Rectal smooth muscle tissue (tissue), 1 donor: ENCODE measurements around the gene SGCA.
A peak's percentile ranks its signal among the peaks of the same experiment; 100 is the strongest.

Experiments
- H3K27ac ChIP-seq: one replicate; pipeline ENCODE4 v1.7.0; 2013; ENCODE audit warnings: low read depth, low read length, inconsistent platforms
- H3K27me3 ChIP-seq: one replicate; pipeline ENCODE4 v1.7.0; 2013; ENCODE audit warnings: low read length; ENCODE audit not compliant: control insufficient read depth, insufficient read depth
- H3K36me3 ChIP-seq: one replicate; pipeline ENCODE4 v1.7.0; 2013; ENCODE audit warnings: low read length; ENCODE audit not compliant: control insufficient read depth, insufficient read depth
- H3K4me1 ChIP-seq: one replicate; pipeline ENCODE4 v1.7.0; 2013; ENCODE audit warnings: low read length; ENCODE audit not compliant: control insufficient read depth, insufficient read depth
- H3K4me3 ChIP-seq: one replicate; pipeline ENCODE4 v1.7.0; 2013; ENCODE audit warnings: low read length
- H3K9ac ChIP-seq: one replicate; pipeline ENCODE4 v1.7.0; 2013; ENCODE audit warnings: low read length

Gene SGCA

DNA sequence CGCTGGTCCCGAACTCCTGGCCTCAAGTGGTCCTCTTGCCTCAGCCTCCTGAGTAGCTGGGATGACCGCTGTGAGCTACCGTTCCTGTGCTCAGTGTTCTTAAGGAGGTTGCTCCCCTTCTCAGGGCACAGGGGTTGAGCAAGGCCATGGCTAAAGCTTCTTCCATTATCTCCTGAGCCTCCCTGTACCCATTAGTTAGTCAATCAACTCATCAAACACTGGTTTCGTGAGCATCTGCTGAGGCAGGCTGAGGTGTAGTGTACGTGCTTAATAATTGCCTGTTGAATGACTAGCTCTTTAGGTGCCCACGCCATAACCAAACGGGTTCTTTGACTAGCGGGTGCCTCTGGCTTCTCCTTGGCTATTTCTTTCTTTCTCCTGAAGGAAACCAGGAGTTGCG is 11.7 kb downstream of the SGCA start:
- no peak overlapping the region for H3K9ac ChIP-seq
- no peaks in the 10 kb centered on the region for H3K27me3 ChIP-seq
- H3K36me3 ChIP-seq, result no peaks in the 10 kb centered on the region
- peak overlapping the region; percentile 82 for H3K27ac ChIP-seq
- peak overlapping the region; percentile 3 for H3K4me3 ChIP-seq
- H3K4me1 ChIP-seq, result peaks cover 44% of the 10 kb centered on the region

GRCh38 chr17:50177983-50178834 is 12.4 kb downstream of the SGCA start:
- H3K9ac ChIP-seq, result no peak overlapping the region
- peak overlapping the region; percentile 82 for H3K27ac ChIP-seq
- H3K4me1 ChIP-seq, result peaks cover 40% of the 10 kb centered on the region

DNA sequence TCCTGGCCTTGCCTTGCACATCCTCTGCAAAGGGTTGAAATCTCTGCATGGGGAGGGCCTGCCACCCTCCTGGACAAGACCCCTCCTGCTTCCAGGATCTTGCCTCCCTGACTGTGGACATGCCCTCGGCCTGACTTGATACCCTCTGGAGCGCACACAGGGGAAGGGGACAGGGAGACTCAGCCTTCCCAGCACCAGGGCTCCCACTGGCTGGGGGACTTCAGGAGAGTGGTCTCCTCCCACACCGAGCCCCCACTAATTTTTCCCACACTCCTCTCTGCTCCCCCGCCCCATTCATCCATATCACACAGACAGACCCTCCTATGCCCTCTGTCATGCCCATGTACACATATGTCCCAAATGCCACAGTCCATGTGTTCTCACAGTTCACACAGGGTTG is 14.3 kb downstream of the SGCA start:
- Histone ChIP-seq H3K36me3 (no peaks in the 10 kb centered on the region), H3K27ac (no peak overlapping the region), H3K27me3 (no peaks in the 10 kb centered on the region), H3K4me1 (peaks cover 36% of the 10 kb centered on the region), H3K4me3 (no peak overlapping the region), H3K9ac (no peak overlapping the region)

More at GRCh38 chr17:50177983-50178834, 12.4 kb downstream of the SGCA start:
- Histone ChIP-seq H3K27me3 (no peaks in the 10 kb centered on the region), H3K4me3 (peak overlapping the region; percentile 3), H3K36me3 (no peaks in the 10 kb centered on the region)

DNA sequence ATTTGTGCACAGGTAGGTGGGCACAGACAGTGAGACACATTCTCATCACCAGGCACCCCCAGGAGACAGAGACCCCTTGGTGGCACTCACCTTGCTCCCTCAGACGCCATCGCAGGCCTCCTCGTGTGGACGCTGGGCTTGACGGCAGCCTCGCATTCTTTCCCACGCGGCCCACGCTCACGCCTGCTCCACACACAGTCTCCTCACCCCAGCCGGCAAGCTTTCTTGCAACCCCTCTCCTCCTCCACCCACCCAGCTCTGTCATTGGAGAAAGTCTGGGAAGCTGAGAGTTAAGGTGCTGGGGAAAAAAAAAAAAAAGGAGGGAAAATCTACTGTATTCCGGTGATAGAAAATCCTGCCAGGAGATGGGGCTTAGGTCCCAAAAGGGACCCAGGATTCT is 14.8 kb downstream of the SGCA start:
- H3K4me3 ChIP-seq, result no peak overlapping the region
- peaks cover 31% of the 10 kb centered on the region for H3K4me1 ChIP-seq
- H3K27me3 ChIP-seq, result no peaks in the 10 kb centered on the region
- peaks cover 2% of the 10 kb centered on the region for H3K36me3 ChIP-seq
- no peak overlapping the region for H3K9ac ChIP-seq
- H3K27ac ChIP-seq, result no peak overlapping the region

GRCh38 chr17:50181144-50181543 is 15.3 kb downstream of the SGCA start:
- Histone ChIP-seq H3K27ac (no peak overlapping the region), H3K27me3 (no peaks in the 10 kb centered on the region), H3K36me3 (peaks cover 6% of the 10 kb centered on the region), H3K9ac (no peak overlapping the region), H3K4me3 (no peak overlapping the region), H3K4me1 (peaks cover 26% of the 10 kb centered on the region)

GRCh38 chr17:50181591-50182560 is 16.1 kb downstream of the SGCA start:
- Histone ChIP-seq H3K9ac (no peak overlapping the region), H3K4me1 (peaks cover 22% of the 10 kb centered on the region), H3K27ac (no peak overlapping the region), H3K36me3 (peaks cover 13% of the 10 kb centered on the region), H3K4me3 (no peak overlapping the region), H3K27me3 (no peaks in the 10 kb centered on the region)

GRCh38 chr17:50182783-50183420 is 17.1 kb downstream of the SGCA start:
- Histone ChIP-seq H3K4me1 (peaks cover 12% of the 10 kb centered on the region), H3K36me3 (peaks cover 22% of the 10 kb centered on the region), H3K27me3 (no peaks in the 10 kb centered on the region), H3K27ac (peak overlapping the region; percentile 52), H3K4me3 (no peak overlapping the region), H3K9ac (no peak overlapping the region)

- Histone ChIP-seq H3K9ac (no peak overlapping the region), H3K36me3 (peaks cover 28% of the 10 kb centered on the region), H3K27ac (peak overlapping the region; percentile 62), H3K27me3 (no peaks in the 10 kb centered on the region), H3K4me3 (peak overlapping the region; percentile 12), H3K4me1 (peaks cover 9% of the 10 kb centered on the region)
Observed at GRCh38 chr17:50183421-50183994, 17.7 kb downstream of the SGCA start.

DNA sequence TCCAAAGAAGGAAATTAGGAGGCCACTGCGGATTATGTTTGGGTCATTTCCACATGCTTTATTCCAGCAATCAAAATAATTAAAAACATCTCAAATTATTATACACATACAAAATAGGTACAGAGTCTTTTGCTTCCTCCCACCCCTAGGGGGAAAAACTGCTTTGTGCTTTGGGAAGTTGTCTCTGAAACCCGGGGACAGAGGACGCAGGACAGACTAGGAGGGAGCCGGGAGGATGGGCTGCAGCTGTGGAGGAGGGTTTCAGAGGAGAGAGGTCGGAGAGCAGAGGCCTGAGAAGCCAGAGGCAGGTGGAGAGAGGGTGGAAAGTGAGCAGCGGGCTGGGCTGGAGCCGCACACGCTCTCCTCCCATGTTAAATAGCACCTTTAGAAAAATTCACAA is 18.3 kb downstream of the SGCA start:
- peak overlapping the region; percentile 12 for H3K4me3 ChIP-seq
- H3K36me3 ChIP-seq, result peaks cover 34% of the 10 kb centered on the region
- peak overlapping the region; percentile 62 for H3K27ac ChIP-seq
- H3K27me3 ChIP-seq, result no peaks in the 10 kb centered on the region
- no peak overlapping the region for H3K9ac ChIP-seq
- H3K4me1 ChIP-seq, result peaks cover 4% of the 10 kb centered on the region

- Histone ChIP-seq H3K27me3 (no peaks in the 10 kb centered on the region), H3K36me3 (peaks cover 37% of the 10 kb centered on the region), H3K27ac (peak overlapping the region; percentile 62)
Observed at GRCh38 chr17:50184611-50185398, 19.0 kb downstream of the SGCA start.

GRCh38 chr17:50185631-50186471 is 20.0 kb downstream of the SGCA start:
- Histone ChIP-seq H3K36me3 (peaks cover 47% of the 10 kb centered on the region), H3K27me3 (no peaks in the 10 kb centered on the region), H3K27ac (no peak overlapping the region), H3K4me1 (peaks cover 7% of the 10 kb centered on the region), H3K4me3 (no peak overlapping the region), H3K9ac (no peak overlapping the region)

More at GRCh38 chr17:50184611-50185398, 19.0 kb downstream of the SGCA start:
- peaks cover 7% of the 10 kb centered on the region for H3K4me1 ChIP-seq
- no peak overlapping the region for H3K9ac ChIP-seq
- no peak overlapping the region for H3K4me3 ChIP-seq
